Measurements from ENCODE around the gene ROPN1L. TPM values are rescaled to one million over a fixed set of nuclear protein-coding genes. Genes with fewer than 3 reads are reported as not detected.
A peak's percentile ranks its signal among the peaks of the same experiment; 100 is the strongest.

The ROPN1L gene
- total RNA-seq, 1 experiment from 2014 or later = not detected

GRCh38 chr5:10446490-10446889, 4.8 kb downstream of the ROPN1L start:
- Histone ChIP-seq H3K4me1 (ENCODE audit: low read length) (peaks cover 5% of the 10 kb centered on the region), H3K4me2 (ENCODE audit: low read depth, low read length, poor library complexity, severe bottlenecking) (no peak overlapping the region), H4K20me1 (ENCODE audit: insufficient read depth, low read depth, low read length) (no peaks in the 10 kb centered on the region), H3K36me3 (ENCODE audit: insufficient read depth, low read length) (no peaks in the 10 kb centered on the region), H3K4me3 (ENCODE audit: low read length) (no peak overlapping the region), H3K9ac (ENCODE audit: low read length) (no peak overlapping the region), H3K9me3 (ENCODE audit: low read length) (no peaks in the 10 kb centered on the region), H3K9me2 (replicated peaks; ENCODE audit: insufficient read depth, low read length) (no peaks in the 10 kb centered on the region), H3K27me3 (ENCODE audit: low read length) (no peaks in the 10 kb centered on the region), H3K27ac (ENCODE audit: low read length) (no peak overlapping the region), H2AFZ (ENCODE audit: low read length) (no peak overlapping the region), H3K79me2 (ENCODE audit: low read length) (no peaks in the 10 kb centered on the region)
- no peak for DNase-seq

GRCh38 chr5:10447041-10447440, 5.4 kb downstream of the ROPN1L start:
- Histone ChIP-seq H2AFZ (ENCODE audit: low read length) (no peak overlapping the region), H3K4me2 (ENCODE audit: low read depth, low read length, poor library complexity, severe bottlenecking) (no peak overlapping the region), H3K27me3 (ENCODE audit: low read length) (no peaks in the 10 kb centered on the region), H4K20me1 (ENCODE audit: insufficient read depth, low read depth, low read length) (no peaks in the 10 kb centered on the region), H3K79me2 (ENCODE audit: low read length) (no peaks in the 10 kb centered on the region), H3K4me1 (ENCODE audit: low read length) (peaks cover under 1% of the 10 kb centered on the region; the same call in 1 of the 2 replicates), H3K9me2 (replicated peaks; ENCODE audit: insufficient read depth, low read length) (no peaks in the 10 kb centered on the region), H3K4me3 (ENCODE audit: low read length) (no peak overlapping the region), H3K9me3 (ENCODE audit: low read length) (no peaks in the 10 kb centered on the region), H3K9ac (ENCODE audit: low read length) (no peak overlapping the region), H3K36me3 (ENCODE audit: insufficient read depth, low read length) (no peaks in the 10 kb centered on the region), H3K27ac (ENCODE audit: low read length) (no peak overlapping the region)
- DNase-seq = no peak

- Histone ChIP-seq H3K9me3 (ENCODE audit: low read length) (no peaks in the 10 kb centered on the region), H3K9me2 (replicated peaks; ENCODE audit: insufficient read depth, low read length) (no peaks in the 10 kb centered on the region), H4K20me1 (ENCODE audit: insufficient read depth, low read depth, low read length) (no peaks in the 10 kb centered on the region), H3K79me2 (ENCODE audit: low read length) (no peaks in the 10 kb centered on the region), H3K4me2 (ENCODE audit: low read depth, low read length, poor library complexity, severe bottlenecking) (no peak overlapping the region), H3K36me3 (ENCODE audit: insufficient read depth, low read length) (no peaks in the 10 kb centered on the region), H3K27me3 (ENCODE audit: low read length) (no peaks in the 10 kb centered on the region), H2AFZ (ENCODE audit: low read length) (no peak overlapping the region), H3K9ac (ENCODE audit: low read length) (no peak overlapping the region), H3K4me3 (ENCODE audit: low read length) (no peak overlapping the region), H3K4me1 (ENCODE audit: low read length) (no peaks in the 10 kb centered on the region), H3K27ac (ENCODE audit: low read length) (no peak overlapping the region)
- DNase-seq = no peak
Observed at GRCh38 chr5:10448754-10449360, 7.2 kb downstream of the ROPN1L start.

- no peaks in the 10 kb centered on the region for H3K9me2 ChIP-seq (replicated peaks; ENCODE audit: insufficient read depth, low read length)
- H3K4me1 ChIP-seq (ENCODE audit: low read length) = no peaks in the 10 kb centered on the region
- H3K36me3 ChIP-seq (ENCODE audit: insufficient read depth, low read length) = no peaks in the 10 kb centered on the region
- no peak overlapping the region for H3K27ac ChIP-seq (ENCODE audit: low read length)
- no peak for DNase-seq
- H2AFZ ChIP-seq (ENCODE audit: low read length) = no peak overlapping the region
- no peaks in the 10 kb centered on the region for H3K79me2 ChIP-seq (ENCODE audit: low read length)
- H4K20me1 ChIP-seq (ENCODE audit: insufficient read depth, low read depth, low read length) = no peaks in the 10 kb centered on the region
- no peaks in the 10 kb centered on the region for H3K27me3 ChIP-seq (ENCODE audit: low read length)
- H3K4me3 ChIP-seq (ENCODE audit: low read length) = no peak overlapping the region
- H3K4me2 ChIP-seq (ENCODE audit: low read depth, low read length, poor library complexity, severe bottlenecking) = no peak overlapping the region
- H3K9me3 ChIP-seq (ENCODE audit: low read length) = no peaks in the 10 kb centered on the region
- H3K9ac ChIP-seq (ENCODE audit: low read length) = no peak overlapping the region
Observed at GRCh38 chr5:10451137-10451824, 9.6 kb downstream of the ROPN1L start.

GRCh38 chr5:10452768-10453331, 11.2 kb downstream of the ROPN1L start:
- Histone ChIP-seq H3K4me3 (ENCODE audit: low read length) (no peak overlapping the region), H2AFZ (ENCODE audit: low read length) (no peak overlapping the region), H3K4me1 (ENCODE audit: low read length) (no peaks in the 10 kb centered on the region), H4K20me1 (ENCODE audit: insufficient read depth, low read depth, low read length) (no peaks in the 10 kb centered on the region), H3K27ac (ENCODE audit: low read length) (no peak overlapping the region), H3K36me3 (ENCODE audit: insufficient read depth, low read length) (no peaks in the 10 kb centered on the region), H3K9me3 (ENCODE audit: low read length) (no peaks in the 10 kb centered on the region), H3K79me2 (ENCODE audit: low read length) (no peaks in the 10 kb centered on the region), H3K9ac (ENCODE audit: low read length) (no peak overlapping the region), H3K4me2 (ENCODE audit: low read depth, low read length, poor library complexity, severe bottlenecking) (no peak overlapping the region), H3K9me2 (replicated peaks; ENCODE audit: insufficient read depth, low read length) (no peaks in the 10 kb centered on the region), H3K27me3 (ENCODE audit: low read length) (no peaks in the 10 kb centered on the region)
- peak; percentile 87 for DNase-seq

- DNase-seq = no peak
- Histone ChIP-seq H4K20me1 (ENCODE audit: insufficient read depth, low read depth, low read length) (0 out of 2 replicates have a peak, but pooled peaks cover 3% of the 10 kb centered on the region), H3K4me2 (ENCODE audit: low read depth, low read length, poor library complexity, severe bottlenecking) (no peak overlapping the region), H3K36me3 (ENCODE audit: insufficient read depth, low read length) (no peaks in the 10 kb centered on the region), H3K9me3 (ENCODE audit: low read length) (no peaks in the 10 kb centered on the region), H3K9ac (ENCODE audit: low read length) (no peak overlapping the region), H3K27me3 (ENCODE audit: low read length) (no peaks in the 10 kb centered on the region), H3K79me2 (ENCODE audit: low read length) (no peaks in the 10 kb centered on the region), H3K27ac (ENCODE audit: low read length) (no peak overlapping the region), H2AFZ (ENCODE audit: low read length) (no peak overlapping the region), H3K4me1 (ENCODE audit: low read length) (no peaks in the 10 kb centered on the region), H3K9me2 (replicated peaks; ENCODE audit: insufficient read depth, low read length) (no peaks in the 10 kb centered on the region), H3K4me3 (ENCODE audit: low read length) (no peak overlapping the region)
Observed at GRCh38 chr5:10453545-10453944, 11.9 kb downstream of the ROPN1L start.

GRCh38 chr5:10454591-10455276, 13.1 kb downstream of the ROPN1L start:
- no peak overlapping the region for H3K4me2 ChIP-seq (ENCODE audit: low read depth, low read length, poor library complexity, severe bottlenecking)
- H3K9ac ChIP-seq (ENCODE audit: low read length) = no peak overlapping the region

GRCh38 chr5:10455277-10455670, 13.6 kb downstream of the ROPN1L start:
- Histone ChIP-seq H3K9me2 (replicated peaks; ENCODE audit: insufficient read depth, low read length) (no peaks in the 10 kb centered on the region), H2AFZ (ENCODE audit: low read length) (no peak overlapping the region), H3K9ac (ENCODE audit: low read length) (no peak overlapping the region), H3K36me3 (ENCODE audit: insufficient read depth, low read length) (no peaks in the 10 kb centered on the region), H3K27ac (ENCODE audit: low read length) (no peak overlapping the region), H3K9me3 (ENCODE audit: low read length) (no peaks in the 10 kb centered on the region), H3K79me2 (ENCODE audit: low read length) (no peaks in the 10 kb centered on the region), H4K20me1 (ENCODE audit: insufficient read depth, low read depth, low read length) (0 out of 2 replicates have a peak, but pooled peaks cover 3% of the 10 kb centered on the region), H3K27me3 (ENCODE audit: low read length) (no peaks in the 10 kb centered on the region), H3K4me1 (ENCODE audit: low read length) (no peaks in the 10 kb centered on the region), H3K4me2 (ENCODE audit: low read depth, low read length, poor library complexity, severe bottlenecking) (no peak overlapping the region), H3K4me3 (ENCODE audit: low read length) (no peak overlapping the region)
- no peak for DNase-seq

More at GRCh38 chr5:10454591-10455276, 13.1 kb downstream of the ROPN1L start:
- Histone ChIP-seq H2AFZ (ENCODE audit: low read length) (no peak overlapping the region), H4K20me1 (ENCODE audit: insufficient read depth, low read depth, low read length) (0 out of 2 replicates have a peak, but pooled peaks cover 3% of the 10 kb centered on the region), H3K27me3 (ENCODE audit: low read length) (no peaks in the 10 kb centered on the region), H3K27ac (ENCODE audit: low read length) (no peak overlapping the region), H3K79me2 (ENCODE audit: low read length) (no peaks in the 10 kb centered on the region), H3K36me3 (ENCODE audit: insufficient read depth, low read length) (no peaks in the 10 kb centered on the region), H3K9me3 (ENCODE audit: low read length) (no peaks in the 10 kb centered on the region), H3K4me1 (ENCODE audit: low read length) (no peaks in the 10 kb centered on the region), H3K9me2 (replicated peaks; ENCODE audit: insufficient read depth, low read length) (no peaks in the 10 kb centered on the region), H3K4me3 (ENCODE audit: low read length) (no peak overlapping the region)
- no peak for DNase-seq
